Cardiac muscle cell (in vitro differentiated cells and primary cell): ENCODE data around the gene AXIN1. TPM values are rescaled to one million over a fixed set of nuclear protein-coding genes. Genes with fewer than 3 reads are reported as not detected.

ENCODE experiments used
- DNase-seq, 2 donors: peaks; one replicate each; pipeline versions ENCODE4 v3.0.0 to v3.0.0-alpha.2; 2010 to 2017; ENCODE audit warnings: low read depth in 1 of 2, low spot score in 1 of 2
- H3K27ac ChIP-seq: fragments of 200-600 bp; sonication (generic); 2 replicates; pipeline ENCODE4 v1.5.1; 2016
- H3K27me3 ChIP-seq: fragments of 200-600 bp; sonication (generic); 2 replicates; pipeline ENCODE4 v1.6.0; 2016; ENCODE audit warnings: control low read depth
- H3K36me3 ChIP-seq: fragments of 200-600 bp; sonication (generic); 2 replicates; pipeline ENCODE4 v1.5.1; 2016; ENCODE audit warnings: control low read depth
- H3K4me1 ChIP-seq: fragments of 200-600 bp; sonication (generic); 2 replicates; pipeline ENCODE4 v1.8.1; 2017; ENCODE audit warnings: low read depth, mild to moderate bottlenecking, mixed run types
- H3K4me3 ChIP-seq: fragments of 200-600 bp; sonication (generic); 2 replicates; pipeline ENCODE4 v1.5.1; 2016; ENCODE audit warnings: mild to moderate bottlenecking
- H3K9me3 ChIP-seq: fragments of 200-600 bp; sonication (generic); 2 replicates; pipeline ENCODE4 v1.5.1; 2017; ENCODE audit warnings: low read depth, mild to moderate bottlenecking, control low read depth
- CTCF ChIP-seq: IDR thresholded peaks from 2 replicates; pipeline ENCODE4 v1.5.1; 2012; ENCODE audit warnings: low read depth, mild to moderate bottlenecking, low read length
- polyA plus RNA-seq: library from polyadenylated mRNA; unstranded; fragments of >200 nt; fragmentation: Nextera tagmentation; extraction: Ambion mirVana; gene quantifications from 2 replicates; pipeline ENCODE4 v1.2.1, GENCODE V29; 2016
- total RNA-seq: library from RNA; depleted of rRNA; stranded (reverse); fragments of >200 nt; gene quantifications from 2 replicates; pipeline ENCODE4 v1.2.3, GENCODE V29; 2016

Gene AXIN1
- total and polyA plus RNA-seq, 2 experiments from 2014 or later, result 16.5 to 49.7 TPM

GRCh38 chr16:316741-317464 is 35.6 kb downstream of the AXIN1 start:
- DNase-seq, result no peak
- Histone ChIP-seq H3K27ac (no peak overlapping the region), H3K4me1 (peaks cover 2% of the 10 kb centered on the region), H3K36me3 (no peaks in the 10 kb centered on the region), H3K27me3 (no peaks in the 10 kb centered on the region), H3K4me3 (no peak overlapping the region), H3K9me3 (no peaks in the 10 kb centered on the region)
- TF ChIP-seq CTCF, result no peak

GRCh38 chr16:314795-315299 is 37.7 kb downstream of the AXIN1 start:
- TF ChIP-seq CTCF, result no peak
- DNase-seq, result no peak
- no peak overlapping the region for H3K27ac ChIP-seq
- H3K4me1 ChIP-seq, result peaks cover 2% of the 10 kb centered on the region
- H3K36me3 ChIP-seq, result no peaks in the 10 kb centered on the region
- no peak overlapping the region for H3K4me3 ChIP-seq
- H3K27me3 ChIP-seq, result no peaks in the 10 kb centered on the region
- H3K9me3 ChIP-seq, result no peaks in the 10 kb centered on the region

- Histone ChIP-seq H3K27ac (no peak overlapping the region), H3K4me3 (no peak overlapping the region), H3K9me3 (no peaks in the 10 kb centered on the region), H3K27me3 (no peaks in the 10 kb centered on the region), H3K36me3 (no peaks in the 10 kb centered on the region), H3K4me1 (peaks cover 2% of the 10 kb centered on the region)
- no peak for DNase-seq
- TF ChIP-seq CTCF, result no peak
Measured at GRCh38 chr16:314351-314750, 38.2 kb downstream of the AXIN1 start.

- Histone ChIP-seq H3K27me3 (no peaks in the 10 kb centered on the region), H3K4me1 (no peaks in the 10 kb centered on the region), H3K36me3 (no peaks in the 10 kb centered on the region), H3K9me3 (no peaks in the 10 kb centered on the region), H3K4me3 (no peak overlapping the region), H3K27ac (no peak overlapping the region)
- no peak for DNase-seq
- no peak for TF ChIP-seq CTCF
Measured at GRCh38 chr16:311725-312124, 40.8 kb downstream of the AXIN1 start.

- no peak for DNase-seq
- H3K27ac ChIP-seq, result no peak overlapping the region
- no peak for TF ChIP-seq CTCF
- H3K4me1 ChIP-seq, result peaks cover 3% of the 10 kb centered on the region
- no peaks in the 10 kb centered on the region for H3K27me3 ChIP-seq
- H3K36me3 ChIP-seq, result no peaks in the 10 kb centered on the region
- no peak overlapping the region for H3K4me3 ChIP-seq
- H3K9me3 ChIP-seq, result no peaks in the 10 kb centered on the region
Measured at GRCh38 chr16:309476-309875, 43.0 kb downstream of the AXIN1 start.
